Uterus (tissue), 2 donors: ENCODE measurements around the gene SLC35F3.

Experiments used
- POLR2A ChIP-seq, 2 donors: fragments of 450-650 bp; IDR thresholded peaks; one replicate each; pipeline ENCODE4 v1.6.1; 2016; ENCODE audit warnings: antibody characterized with exemption in 2 of 2, mild to moderate bottlenecking in 1 of 2, moderate library complexity in 1 of 2
- TF ChIP-seq, protein P1 (sequence below), 4 experiments: fragments of 200-600 bp in 2 of 4; fragments of 450-650 bp in 2 of 4; sonication (generic) in 2 of 4; IDR thresholded peaks; one replicate each; pipeline ENCODE4 v1.5.1; 2016 to 2019; ENCODE audit warnings: antibody characterized with exemption in 4 of 4, mild to moderate bottlenecking in 2 of 4, moderate library complexity in 1 of 4

DNA sequence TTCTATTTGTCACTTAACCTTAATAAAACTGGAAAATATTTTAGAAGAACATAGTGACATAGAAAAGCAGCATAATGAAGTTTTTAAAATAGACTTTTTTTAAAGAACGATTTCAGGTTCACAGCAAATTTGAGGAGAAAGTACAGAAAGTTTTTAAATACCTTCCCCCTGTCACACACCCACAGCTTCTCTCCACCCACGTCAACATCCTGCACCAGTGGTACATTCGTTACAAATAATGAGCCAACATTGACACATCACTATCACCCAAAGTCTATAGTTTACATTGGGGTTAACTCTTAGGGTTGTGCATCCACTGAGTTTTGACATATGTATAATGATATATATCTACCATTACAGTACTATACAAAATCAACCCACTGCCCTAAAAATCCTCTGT lies 3.0 kb upstream of the SLC35F3 start:
- TF ChIP-seq, protein P1, sequence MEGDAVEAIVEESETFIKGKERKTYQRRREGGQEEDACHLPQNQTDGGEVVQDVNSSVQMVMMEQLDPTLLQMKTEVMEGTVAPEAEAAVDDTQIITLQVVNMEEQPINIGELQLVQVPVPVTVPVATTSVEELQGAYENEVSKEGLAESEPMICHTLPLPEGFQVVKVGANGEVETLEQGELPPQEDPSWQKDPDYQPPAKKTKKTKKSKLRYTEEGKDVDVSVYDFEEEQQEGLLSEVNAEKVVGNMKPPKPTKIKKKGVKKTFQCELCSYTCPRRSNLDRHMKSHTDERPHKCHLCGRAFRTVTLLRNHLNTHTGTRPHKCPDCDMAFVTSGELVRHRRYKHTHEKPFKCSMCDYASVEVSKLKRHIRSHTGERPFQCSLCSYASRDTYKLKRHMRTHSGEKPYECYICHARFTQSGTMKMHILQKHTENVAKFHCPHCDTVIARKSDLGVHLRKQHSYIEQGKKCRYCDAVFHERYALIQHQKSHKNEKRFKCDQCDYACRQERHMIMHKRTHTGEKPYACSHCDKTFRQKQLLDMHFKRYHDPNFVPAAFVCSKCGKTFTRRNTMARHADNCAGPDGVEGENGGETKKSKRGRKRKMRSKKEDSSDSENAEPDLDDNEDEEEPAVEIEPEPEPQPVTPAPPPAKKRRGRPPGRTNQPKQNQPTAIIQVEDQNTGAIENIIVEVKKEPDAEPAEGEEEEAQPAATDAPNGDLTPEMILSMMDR (IDR thresholded peaks at IDR 0.05): no peak
- no peak for TF ChIP-seq POLR2A (IDR thresholded peaks at IDR 0.05)
